HepG2 (cell line): ENCODE data around the gene NFKB1. TPM values are rescaled to one million over a fixed set of nuclear protein-coding genes. Genes with fewer than 3 reads are reported as not detected.
A peak's percentile ranks its signal among the peaks of the same experiment; 100 is the strongest.

Source experiments
- ATAC-seq: fragments of 200-7000 bp; cut with Tn5 transposase; 3 replicates; pipeline ENCODE4 v1.9.1; 2020; ENCODE audit warnings: mild to moderate bottlenecking, moderate library complexity
- BruUV-seq: library from RNA; stranded (reverse); fragments of 400-500 nt; replicated peaks from 2 replicates; lab custom pipeline; 2021; lab: Mats Ljungman, UMichigan
- CTCF ChIA-PET: fragments of 300-600 bp; formaldehyde crosslinking; extraction: SDS; loops from one replicate; lab custom pipeline; 2021; ENCODE audit warnings: low total read pairs, inconsistent platforms, low intra/inter-chr PET ratio; lab: Yijun Ruan, JAX
- POLR2A ChIA-PET: fragments of 350-600 bp; sonication (Branson Sonifier 250); formaldehyde crosslinking; loops from one replicate; lab custom pipeline; 2020; ENCODE audit warnings: antibody characterized with exemption, inconsistent platforms; lab: Yijun Ruan, JAX
- DNase-seq: peaks from one replicate; pipeline ENCODE4 v3.0.0-alpha.2; 2015; ENCODE audit warnings: low spot score
- FAIRE-seq: peaks from 3 replicates; lab custom pipeline; 2011; peaks lifted over from hg19 to GRCh38; lab: Jason Lieb, UNC
- H2AFZ ChIP-seq: one replicate; pipeline ENCODE4 v1.6.1; 2011; ENCODE audit warnings: low read length, inconsistent platforms
- H3K27ac ChIP-seq: fragments of 300-600 bp; 3 replicates; pipeline ENCODE4 v1.8.0; 2011; ENCODE audit warnings: mixed run types, mild to moderate bottlenecking, mixed read lengths, low read length, inconsistent platforms; ENCODE audit not compliant: insufficient read depth; ENCODE audit errors: extremely low read length
- H3K27me3 ChIP-seq, 2 experiments: fragments of 200-600 bp in 1 of 2; 2 replicates in 1 of 2; 3 replicates in 1 of 2; pipeline versions ENCODE4 v1.6.0 to v1.8.0; 2011; ENCODE audit warnings: low read length in 2 of 2, mild to moderate bottlenecking in 2 of 2, moderate library complexity in 2 of 2, inconsistent platforms in 1 of 2; ENCODE audit not compliant: insufficient read depth in 2 of 2, control insufficient read depth in 1 of 2
- H3K36me3 ChIP-seq, 2 experiments: fragments of 200-600 bp in 1 of 2; replicated peaks in 1 of 2; 2 replicates in 1 of 2; 3 replicates in 1 of 2; pipeline versions ENCODE4 v1.5.1 to v1.8.0; 2011; ENCODE audit warnings: low read length in 2 of 2, inconsistent platforms in 1 of 2; ENCODE audit not compliant: insufficient read depth in 2 of 2, control insufficient read depth in 1 of 2
- H3K4me1 ChIP-seq: 2 replicates; pipeline ENCODE4 v1.5.1; 2012; ENCODE audit warnings: low read length, inconsistent platforms; ENCODE audit not compliant: insufficient read depth
- H3K4me2 ChIP-seq: 2 replicates; pipeline ENCODE4 v1.6.0; 2011; ENCODE audit warnings: low read depth, low read length, inconsistent platforms
- H3K4me3 ChIP-seq, 3 experiments: fragments of 200-600 bp in 1 of 3; sonication (generic), shearing (Covaris generic) in 1 of 3; replicated peaks in 1 of 3; 2 replicates each; pipeline ENCODE4 v1.5.1; 2011 to 2016; ENCODE audit warnings: low read length in 3 of 3, inconsistent platforms in 2 of 3, low read depth in 2 of 3, mild to moderate bottlenecking in 2 of 3, control low read depth in 1 of 3, mixed read lengths in 1 of 3; ENCODE audit not compliant: insufficient read depth in 1 of 3
- H3K79me2 ChIP-seq: one replicate; pipeline ENCODE4 v1.6.1; 2011; ENCODE audit warnings: low read length, inconsistent platforms; ENCODE audit not compliant: insufficient read depth
- H3K9ac ChIP-seq: 2 replicates; pipeline ENCODE4 v1.6.0; 2011; ENCODE audit warnings: mild to moderate bottlenecking, low read depth, low read length, inconsistent platforms; ENCODE audit not compliant: insufficient read depth
- H3K9me3 ChIP-seq: 2 replicates; pipeline ENCODE4 v1.5.1; 2012; ENCODE audit warnings: mild to moderate bottlenecking, low read length
- H4K20me1 ChIP-seq: 2 replicates; pipeline ENCODE4 v1.6.0; 2011; ENCODE audit warnings: inconsistent platforms, mild to moderate bottlenecking, low read length, moderate library complexity; ENCODE audit not compliant: insufficient read depth
- ASH2L ChIP-seq: fragments of 300-600, 200-600 bp; sonication (generic); IDR thresholded peaks from 2 replicates; pipeline ENCODE4 v1.7.0; 2017; ENCODE audit warnings: low read depth, mild to moderate bottlenecking, moderate library complexity, mixed read lengths, low read length; ENCODE audit not compliant: insufficient read length
- HIC2 ChIP-seq: sonication (generic); formaldehyde crosslinking; IDR thresholded peaks from 2 replicates; pipeline ENCODE4 v1.9.0; 2022; ENCODE audit warnings: low read depth, missing genetic modification reagents
- HNF1A ChIP-seq, 2 experiments: sonication (generic) in 1 of 2; formaldehyde crosslinking in 1 of 2; IDR thresholded peaks; 2 replicates each; pipeline versions ENCODE4 v1.4.0 to v1.6.1; 2016 to 2020; ENCODE audit warnings: borderline replicate concordance in 1 of 2, low read depth in 1 of 2, mild to moderate bottlenecking in 1 of 2, missing genetic modification reagents in 1 of 2
- HNF4A ChIP-seq: sonication (generic); formaldehyde crosslinking; IDR thresholded peaks from 2 replicates; pipeline ENCODE4 v1.4.0; 2020; ENCODE audit warnings: missing genetic modification reagents
- NCOR1 ChIP-seq: fragments of 200-600 bp; sonication (generic); IDR thresholded peaks from 2 replicates; pipeline ENCODE4 v1.7.0; 2017; ENCODE audit warnings: antibody characterized with exemption, low read length, borderline replicate concordance
- PAXIP1 ChIP-seq: sonication (generic); formaldehyde crosslinking; conservative IDR thresholded peaks from 2 replicates; pipeline ENCODE4 v1.4.0; 2020; ENCODE audit warnings: mild to moderate bottlenecking, missing genetic modification reagents, moderate library complexity
- ZMYM4 ChIP-seq: sonication (generic); formaldehyde crosslinking; IDR thresholded peaks from 2 replicates; pipeline ENCODE4 v1.8.1; 2023; ENCODE audit warnings: mild to moderate bottlenecking, missing genetic modification reagents
- ZNF121 ChIP-seq: sonication (generic); formaldehyde crosslinking; IDR thresholded peaks from 2 replicates; pipeline ENCODE4 v1.5.0; 2020; ENCODE audit warnings: mild to moderate bottlenecking, missing genetic modification reagents
- ZNF362 ChIP-seq: sonication (generic); formaldehyde crosslinking; IDR thresholded peaks from 2 replicates; pipeline ENCODE4 v1.4.0; 2020; ENCODE audit warnings: missing genetic modification reagents, mild to moderate bottlenecking, borderline replicate concordance
- ZNF383 ChIP-seq: sonication (generic); formaldehyde crosslinking; IDR thresholded peaks from 2 replicates; pipeline ENCODE4 v1.4.0; 2020; ENCODE audit warnings: missing genetic modification reagents, mild to moderate bottlenecking, borderline replicate concordance
- WGBS: methylation state at CpG from one replicate; pipeline ENCODE4 v1.1.6; 2017; ENCODE audit warnings: low lambda C conversion rate; 5-methylcytosine and 5-hydroxymethylcytosine counted together
- in situ Hi-C: cut with HindIII; loops from 2 replicates; pipeline ENCODE4 v1.10.0; 2017; ENCODE audit warnings: low pct_unique_long_range_greater_than_20kb; ENCODE audit not compliant: extremely low pct_ligation_motif_present
- intact Hi-C: fragments of 100-400 bp; cut with micrococcal nuclease; formaldehyde crosslinking; loops from one replicate; pipeline ENCODE4 v1.10.0; 2022; ENCODE audit not compliant: unreplicated experiment
- polyA plus RNA-seq, 8 experiments: library from polyadenylated mRNA; depleted of rRNA in 3 of 8; stranded (reverse) in 7 of 8; unstranded in 1 of 8; fragments of >200 nt; fragmentation: Illumina TruSeq in 4 of 8; extraction: Trizol in 4 of 8; gene quantifications; 2 replicates each; pipeline versions ENCODE4 v1.2.1 to v1.2.3, GENCODE V29; 2011 to 2016; ENCODE audit warnings: low read depth in 4 of 8, missing spikeins in 1 of 8, mixed read lengths in 1 of 8; ENCODE audit not compliant: insufficient read depth in 1 of 8
- total RNA-seq, 5 experiments: library from RNA; depleted of rRNA; stranded (reverse); fragments of >200 nt; fragmentation: Illumina TruSeq; extraction: Trizol; gene quantifications; 2 replicates each; pipeline ENCODE4 v1.2.3, GENCODE V29; 2016; ENCODE audit warnings: low read depth in 1 of 5

NFKB1 gene
- total and polyA plus RNA-seq, 2 of the 13 experiments (the other 11 are each of a cell fraction or from before 2014, with no cell fraction given): 15.4 to 31.6 TPM

GRCh38 chr4:102472441-102473013, 28.6 kb upstream of the NFKB1 start:
- H4K20me1 ChIP-seq: no peaks in the 10 kb centered on the region
- peak; percentile 27; the same call in 1 of the 3 replicates for ATAC-seq
- TF ChIP-seq ZMYM4 (peak; percentile 46; the same call in 1 of the 2 replicates), HNF4A (CRISPR knock-in tag) (peak; percentile 25; the same call in 1 of the 2 replicates), HNF1A (IDR thresholded peaks at IDR 0.05; ENCODE audit: low read depth) (peak; percentile 75), HNF1A (CRISPR knock-in tag; IDR thresholded peaks at IDR 0.05; ENCODE audit: borderline replicate concordance) (peak; percentile 82; the same call in 1 of the 2 replicates), PAXIP1 (CRISPR knock-in tag) (peak; percentile 57), ZNF362 (CRISPR knock-in tag) (peak; percentile 90; the same call in 1 of the 2 replicates), ZNF383 (CRISPR knock-in tag) (no peak), ZNF121 (peak; percentile 92), ASH2L (peak; percentile 33), NCOR1 (peak; percentile 36; the same call in 1 of the 2 replicates), HIC2 (no peak)
- TF ChIP-seq, all 625 proteins: peak for 8
- WGBS: 10% methylated on average over 1 of the region's 1 CpG
- peak overlapping the region; percentile 60 for H3K4me2 ChIP-seq
- FAIRE-seq (no peak), DNase-seq (no peak)
- ChIA-PET POLR2A (no interaction called here), CTCF (no interaction called here)
- in situ Hi-C loops: no loop called here
- H3K27ac ChIP-seq: no peak overlapping the region
- H3K4me1 ChIP-seq: peaks cover 22% of the 10 kb centered on the region
- no peak overlapping the region for H3K4me3 ChIP-seq
- intact Hi-C loops: no loop called here
- H3K27me3 ChIP-seq: no peaks in the 10 kb centered on the region
- H3K79me2 ChIP-seq: no peaks in the 10 kb centered on the region
- H2AFZ ChIP-seq: no peak overlapping the region
- no peak overlapping the region for H3K9ac ChIP-seq
- no peaks in the 10 kb centered on the region for H3K36me3 ChIP-seq
- no peaks in the 10 kb centered on the region for H3K9me3 ChIP-seq
- no TSS peak for BruUV-seq
